H54 (cell line): ENCODE data around the gene TRIAP1.

ENCODE experiments used
- DNase-seq: peaks from one replicate; pipeline ENCODE4 v3.0.0; 2011; ENCODE audit warnings: low spot score, mixed read lengths; ENCODE audit not compliant: insufficient read length
- FAIRE-seq: peaks from 3 replicates; lab custom pipeline; 2011; peaks lifted over from hg19 to GRCh38; lab: Jason Lieb, UNC
- POLR2A ChIP-seq: IDR thresholded peaks from 2 replicates; pipeline ENCODE4 v1.6.1; 2011; ENCODE audit warnings: low read depth, mild to moderate bottlenecking, low read length

TRIAP1 gene

GRCh38 chr12:120475643-120476042 lies 29.5 kb upstream of the TRIAP1 start:
- FAIRE-seq, result no peak
- TF ChIP-seq POLR2A, result no peak
- no peak for DNase-seq

- FAIRE-seq (peak; percentile 95), DNase-seq (peak; percentile 93)
- TF ChIP-seq POLR2A, result no peak
Measured at GRCh38 chr12:120474616-120474960, 28.4 kb upstream of the TRIAP1 start.

- no peak for DNase-seq
- no peak for FAIRE-seq
- TF ChIP-seq POLR2A, result no peak
Measured at GRCh38 chr12:120473807-120474615, 27.8 kb upstream of the TRIAP1 start.

- no peak for DNase-seq
- no peak for FAIRE-seq
Measured at GRCh38 chr12:120472521-120472920, 26.3 kb upstream of the TRIAP1 start.

GRCh38 chr12:120470150-120470784 lies 24.1 kb upstream of the TRIAP1 start:
- no peak for TF ChIP-seq POLR2A
- FAIRE-seq (no peak), DNase-seq (no peak)

More at GRCh38 chr12:120472521-120472920, 26.3 kb upstream of the TRIAP1 start:
- no peak for TF ChIP-seq POLR2A

- DNase-seq (peak; percentile 98), FAIRE-seq (no peak)
- peak; percentile 84 for TF ChIP-seq POLR2A
Measured at GRCh38 chr12:120469450-120470149, 23.4 kb upstream of the TRIAP1 start, which contains the start of gene SRSF9. Gene SRSF9, minus strand, starts transcription at chr12:120469748. Its CDS starts 139 bp downstream, at chr12:120469609.

GRCh38 chr12:120468821-120469449 lies 22.8 kb upstream of the TRIAP1 start:
- FAIRE-seq (no peak), DNase-seq (no peak)
- TF ChIP-seq POLR2A, result no peak

GRCh38 chr12:120468325-120468820 lies 22.2 kb upstream of the TRIAP1 start:
- no peak for FAIRE-seq
- TF ChIP-seq POLR2A, result 0 out of 2 replicates have a peak, but pooled peaks have one; percentile 24
- peak; percentile 38 for DNase-seq

GRCh38 chr12:120467439-120467838 lies 21.3 kb upstream of the TRIAP1 start:
- DNase-seq (no peak), FAIRE-seq (no peak)
- no peak for TF ChIP-seq POLR2A

- FAIRE-seq (no peak), DNase-seq (no peak)
- no peak for TF ChIP-seq POLR2A
Measured at GRCh38 chr12:120466560-120467315, 20.6 kb upstream of the TRIAP1 start.

GRCh38 chr12:120465756-120466155 lies 19.6 kb upstream of the TRIAP1 start:
- DNase-seq (no peak), FAIRE-seq (no peak)
- no peak for TF ChIP-seq POLR2A

GRCh38 chr12:120463712-120464111 lies 17.5 kb upstream of the TRIAP1 start:
- no peak for DNase-seq
- no peak for TF ChIP-seq POLR2A
- no peak for FAIRE-seq

- FAIRE-seq (no peak), DNase-seq (no peak)
- TF ChIP-seq POLR2A, result no peak
Measured at GRCh38 chr12:120462099-120462640, 16.0 kb upstream of the TRIAP1 start.
